Prostate gland (tissue), 2 donors: Measurements from ENCODE around the gene MMP11. TPM values are rescaled to one million over a fixed set of nuclear protein-coding genes. Genes with fewer than 3 reads are reported as not detected.

Source experiments
- DNase-seq: peaks from one replicate; pipeline ENCODE4 v3.0.0-alpha.2; 2019; ENCODE audit warnings: low spot score
- H3K27ac ChIP-seq, 2 donors: fragments of 200-600 bp; sonication (generic); 2 replicates each; pipeline ENCODE4 v1.5.1; 2017 to 2019
- H3K27me3 ChIP-seq: fragments of 200-600 bp; sonication (generic); replicated peaks from 2 replicates; pipeline ENCODE4 v1.5.1; 2019; ENCODE audit not compliant: insufficient read depth
- H3K36me3 ChIP-seq, 2 donors: fragments of 200-600 bp; sonication (generic); 1 replicate in 1 of 2; 2 replicates in 1 of 2; pipeline versions ENCODE4 v1.5.1 to v1.8.1; 2017 to 2019
- H3K4me1 ChIP-seq: fragments of 200-600 bp; sonication (generic); replicated peaks from 2 replicates; pipeline ENCODE4 v1.5.1; 2019
- H3K4me3 ChIP-seq, 2 donors: fragments of 200-600 bp; sonication (generic); 2 replicates each; pipeline ENCODE4 v1.5.1; 2017 to 2019
- H3K9me3 ChIP-seq: fragments of 200-600 bp; sonication (generic); 2 replicates; pipeline ENCODE4 v1.5.1; 2017
- POLR2A ChIP-seq: fragments of 450-650 bp; IDR thresholded peaks from one replicate; pipeline ENCODE4 v1.6.1; 2016; ENCODE audit warnings: antibody characterized with exemption, mild to moderate bottlenecking
- POLR2AphosphoS5 ChIP-seq: sonication (generic); formaldehyde crosslinking; IDR thresholded peaks from one replicate; pipeline ENCODE4 v1.6.1; 2017; ENCODE audit warnings: antibody characterized with exemption
- WGBS: methylation state at CpG from one replicate; pipeline ENCODE4 v1.1.5; 2018; 5-methylcytosine and 5-hydroxymethylcytosine counted together
- intact Hi-C: fragments of 100-400 bp; cut with DNase I; formaldehyde crosslinking; loops from one replicate; pipeline ENCODE4 v1.14.2; 2022
- total RNA-seq, 2 donors: library from RNA; depleted of rRNA; stranded (reverse); fragments of >200 nt; gene quantifications; one replicate each; pipeline ENCODE4 v1.1.0, GENCODE V29; 2016
- TF ChIP-seq, protein P1 (sequence below), 4 experiments: fragments of 200-600 bp in 2 of 4; fragments of 450-650 bp in 2 of 4; sonication (generic) in 2 of 4; IDR thresholded peaks; 1 replicate in 3 of 4; 2 replicates in 1 of 4; pipeline ENCODE4 v1.5.1; 2016 to 2019; ENCODE audit warnings: antibody characterized with exemption in 4 of 4, mild to moderate bottlenecking in 2 of 4, moderate library complexity in 2 of 4

MMP11 gene
- total RNA-seq, 2 donors from 2014 or later: 6.3 to 26.6 TPM

- intact Hi-C loops: no loop called here
- 95% methylated on average over 14 of the region's 16 CpGs for WGBS
These were observed 9.6 kb downstream of the MMP11 start for GRCh38 chr22:23782252-23782651.

DNA sequence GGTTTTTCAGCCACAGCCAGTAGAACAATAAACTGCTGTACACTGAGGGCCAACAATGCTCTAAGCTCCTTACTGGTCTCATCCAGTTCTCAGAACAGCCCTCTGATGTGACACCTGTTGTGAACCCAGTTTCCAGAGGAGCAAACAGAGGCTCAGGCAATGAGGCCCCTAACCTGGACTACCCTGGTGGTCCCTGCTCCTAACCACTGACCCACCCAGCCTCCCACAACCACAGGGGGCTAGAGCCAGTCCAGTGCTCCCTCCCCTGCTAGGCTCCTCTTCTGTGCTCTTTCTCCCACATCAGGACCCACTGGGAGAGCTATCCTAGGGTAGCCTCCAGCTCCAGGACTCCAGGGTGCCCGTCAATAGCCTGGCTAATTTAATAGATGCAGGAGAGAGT lies 10.1 kb downstream of the MMP11 start:
- H3K27ac ChIP-seq: no peak overlapping the region
- DNase-seq: no peak
- 100% methylated on average over 1 of the region's 1 CpG for WGBS

More at GRCh38 chr22:23782252-23782651, 9.6 kb downstream of the MMP11 start:
- DNase-seq: no peak
- no peak overlapping the region for H3K27ac ChIP-seq
- no peaks in the 10 kb centered on the region for H3K4me1 ChIP-seq
- H3K27me3 ChIP-seq: no peaks in the 10 kb centered on the region
- TF ChIP-seq POLR2AphosphoS5: no peak
- TF ChIP-seq POLR2A: no peak
- TF ChIP-seq, protein P1, sequence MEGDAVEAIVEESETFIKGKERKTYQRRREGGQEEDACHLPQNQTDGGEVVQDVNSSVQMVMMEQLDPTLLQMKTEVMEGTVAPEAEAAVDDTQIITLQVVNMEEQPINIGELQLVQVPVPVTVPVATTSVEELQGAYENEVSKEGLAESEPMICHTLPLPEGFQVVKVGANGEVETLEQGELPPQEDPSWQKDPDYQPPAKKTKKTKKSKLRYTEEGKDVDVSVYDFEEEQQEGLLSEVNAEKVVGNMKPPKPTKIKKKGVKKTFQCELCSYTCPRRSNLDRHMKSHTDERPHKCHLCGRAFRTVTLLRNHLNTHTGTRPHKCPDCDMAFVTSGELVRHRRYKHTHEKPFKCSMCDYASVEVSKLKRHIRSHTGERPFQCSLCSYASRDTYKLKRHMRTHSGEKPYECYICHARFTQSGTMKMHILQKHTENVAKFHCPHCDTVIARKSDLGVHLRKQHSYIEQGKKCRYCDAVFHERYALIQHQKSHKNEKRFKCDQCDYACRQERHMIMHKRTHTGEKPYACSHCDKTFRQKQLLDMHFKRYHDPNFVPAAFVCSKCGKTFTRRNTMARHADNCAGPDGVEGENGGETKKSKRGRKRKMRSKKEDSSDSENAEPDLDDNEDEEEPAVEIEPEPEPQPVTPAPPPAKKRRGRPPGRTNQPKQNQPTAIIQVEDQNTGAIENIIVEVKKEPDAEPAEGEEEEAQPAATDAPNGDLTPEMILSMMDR (IDR thresholded peaks at IDR 0.05): no peak
- no peak overlapping the region for H3K4me3 ChIP-seq
- H3K36me3 ChIP-seq: no peaks in the 10 kb centered on the region
- no peaks in the 10 kb centered on the region for H3K9me3 ChIP-seq

DNA sequence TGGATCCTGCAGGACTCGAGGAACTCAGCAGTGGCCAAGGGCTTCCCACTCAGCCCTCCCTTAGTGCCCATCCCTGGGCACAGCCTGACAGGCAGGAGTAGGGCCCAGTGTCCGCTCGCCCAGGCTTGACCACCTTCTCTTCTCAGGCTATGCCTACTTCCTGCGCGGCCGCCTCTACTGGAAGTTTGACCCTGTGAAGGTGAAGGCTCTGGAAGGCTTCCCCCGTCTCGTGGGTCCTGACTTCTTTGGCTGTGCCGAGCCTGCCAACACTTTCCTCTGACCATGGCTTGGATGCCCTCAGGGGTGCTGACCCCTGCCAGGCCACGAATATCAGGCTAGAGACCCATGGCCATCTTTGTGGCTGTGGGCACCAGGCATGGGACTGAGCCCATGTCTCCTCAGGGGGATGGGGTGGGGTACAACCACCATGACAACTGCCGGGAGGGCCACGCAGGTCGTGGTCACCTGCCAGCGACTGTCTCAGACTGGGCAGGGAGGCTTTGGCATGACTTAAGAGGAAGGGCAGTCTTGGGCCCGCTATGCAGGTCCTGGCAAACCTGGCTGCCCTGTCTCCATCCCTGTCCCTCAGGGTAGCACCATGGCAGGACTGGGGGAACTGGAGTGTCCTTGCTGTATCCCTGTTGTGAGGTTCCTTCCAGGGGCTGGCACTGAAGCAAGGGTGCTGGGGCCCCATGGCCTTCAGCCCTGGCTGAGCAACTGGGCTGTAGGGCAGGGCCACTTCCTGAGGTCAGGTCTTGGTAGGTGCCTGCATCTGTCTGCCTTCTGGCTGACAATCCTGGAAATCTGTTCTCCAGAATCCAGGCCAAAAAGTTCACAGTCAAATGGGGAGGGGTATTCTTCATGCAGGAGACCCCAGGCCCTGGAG lies 10.9 kb downstream of the MMP11 start:
- no peak for TF ChIP-seq POLR2A
- TF ChIP-seq, protein P1 (IDR thresholded peaks at IDR 0.05): no peak
- TF ChIP-seq POLR2AphosphoS5: no peak
- 79% methylated on average over 13 of the region's 15 CpGs for WGBS
- Histone ChIP-seq H3K27me3 (no peaks in the 10 kb centered on the region), H3K27ac (no peak overlapping the region), H3K36me3 (no peaks in the 10 kb centered on the region), H3K4me1 (no peaks in the 10 kb centered on the region), H3K4me3 (no peak overlapping the region), H3K9me3 (no peaks in the 10 kb centered on the region)
- no peak for DNase-seq
- intact Hi-C loops: no loop called here

More for the DNA sequence above, 10.1 kb downstream of the MMP11 start:
- no peaks in the 10 kb centered on the region for H3K4me1 ChIP-seq
- no peaks in the 10 kb centered on the region for H3K36me3 ChIP-seq
- intact Hi-C loops: no loop called here
- H3K27me3 ChIP-seq: no peaks in the 10 kb centered on the region
- H3K4me3 ChIP-seq: no peak overlapping the region
- TF ChIP-seq, protein P1 (IDR thresholded peaks at IDR 0.05): no peak
- TF ChIP-seq POLR2AphosphoS5: no peak
- TF ChIP-seq POLR2A: no peak
- H3K9me3 ChIP-seq: no peaks in the 10 kb centered on the region

- no peak overlapping the region for H3K4me3 ChIP-seq
- no peaks in the 10 kb centered on the region for H3K4me1 ChIP-seq
- no peaks in the 10 kb centered on the region for H3K27me3 ChIP-seq
- no peak for DNase-seq
- no peaks in the 10 kb centered on the region for H3K9me3 ChIP-seq
- no peak overlapping the region for H3K27ac ChIP-seq
- 90% methylated on average over 8 of the region's 8 CpGs for WGBS
- TF ChIP-seq, protein P1 (IDR thresholded peaks at IDR 0.05): no peak
- TF ChIP-seq POLR2AphosphoS5 (no peak), POLR2A (no peak)
- H3K36me3 ChIP-seq: no peaks in the 10 kb centered on the region
- intact Hi-C loops: no loop called here
These were observed 11.6 kb downstream of the MMP11 start for GRCh38 chr22:23784215-23784732.
